ENCODE measurements around the gene CCDC183.
"Not testable (repeated sequence)": the region's sequence is repeated elsewhere in the genome, so short reads cannot be mapped to it uniquely, and the experiment has no call there.

CCDC183 gene

DNA sequence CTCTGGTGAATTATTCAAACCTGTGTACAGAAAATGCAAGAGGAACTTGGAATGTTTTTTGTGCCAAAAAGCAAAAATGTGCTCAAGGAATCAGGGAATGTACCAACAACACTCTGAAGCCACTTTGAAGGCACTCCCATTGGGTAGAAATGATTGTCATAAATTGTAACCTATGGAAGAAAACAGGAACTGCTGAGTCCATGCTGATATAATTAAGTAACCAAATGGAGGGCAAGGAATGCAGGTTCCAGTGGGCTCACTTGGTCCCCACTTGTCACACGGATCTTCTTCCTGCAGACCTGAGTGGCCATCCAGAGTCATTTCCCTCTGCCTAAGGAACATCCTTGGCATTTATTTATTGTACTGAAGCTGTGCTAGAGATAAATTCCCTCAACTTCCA lies 44.9 kb upstream of the CCDC183 start:
- TF ChIP-seq, protein P1, sequence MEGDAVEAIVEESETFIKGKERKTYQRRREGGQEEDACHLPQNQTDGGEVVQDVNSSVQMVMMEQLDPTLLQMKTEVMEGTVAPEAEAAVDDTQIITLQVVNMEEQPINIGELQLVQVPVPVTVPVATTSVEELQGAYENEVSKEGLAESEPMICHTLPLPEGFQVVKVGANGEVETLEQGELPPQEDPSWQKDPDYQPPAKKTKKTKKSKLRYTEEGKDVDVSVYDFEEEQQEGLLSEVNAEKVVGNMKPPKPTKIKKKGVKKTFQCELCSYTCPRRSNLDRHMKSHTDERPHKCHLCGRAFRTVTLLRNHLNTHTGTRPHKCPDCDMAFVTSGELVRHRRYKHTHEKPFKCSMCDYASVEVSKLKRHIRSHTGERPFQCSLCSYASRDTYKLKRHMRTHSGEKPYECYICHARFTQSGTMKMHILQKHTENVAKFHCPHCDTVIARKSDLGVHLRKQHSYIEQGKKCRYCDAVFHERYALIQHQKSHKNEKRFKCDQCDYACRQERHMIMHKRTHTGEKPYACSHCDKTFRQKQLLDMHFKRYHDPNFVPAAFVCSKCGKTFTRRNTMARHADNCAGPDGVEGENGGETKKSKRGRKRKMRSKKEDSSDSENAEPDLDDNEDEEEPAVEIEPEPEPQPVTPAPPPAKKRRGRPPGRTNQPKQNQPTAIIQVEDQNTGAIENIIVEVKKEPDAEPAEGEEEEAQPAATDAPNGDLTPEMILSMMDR (IDR thresholded peaks at IDR 0.05; ENCODE audit: insufficient read depth, missing control alignments) = no peak
- DNase-seq (ENCODE audit: insufficient read length, low spot score) = no peak
- FAIRE-seq = no peak

DNA sequence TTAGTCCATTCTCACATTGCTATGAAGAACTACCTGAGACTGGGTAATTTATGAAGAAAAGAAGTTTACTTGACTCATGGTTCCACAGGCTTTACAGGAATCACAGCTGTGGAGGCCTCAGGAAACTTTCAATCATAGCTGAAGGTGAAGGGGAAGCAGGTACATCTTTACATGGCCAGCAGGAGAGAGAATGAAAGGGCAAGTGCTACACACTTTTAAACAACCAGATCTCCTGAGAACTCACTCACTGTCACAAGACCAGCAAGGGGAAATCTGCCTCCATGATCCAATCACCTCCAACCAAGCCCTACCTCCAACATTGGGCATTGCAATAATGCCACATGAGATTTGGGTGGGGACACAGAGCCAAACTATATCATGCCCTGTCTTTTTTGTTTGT lies 44.3 kb upstream of the CCDC183 start:
- TF ChIP-seq, protein P1 (IDR thresholded peaks at IDR 0.05; ENCODE audit: insufficient read depth, missing control alignments) = no peak
- DNase-seq (ENCODE audit: insufficient read length, low spot score) (no peak), FAIRE-seq (no peak)

DNA sequence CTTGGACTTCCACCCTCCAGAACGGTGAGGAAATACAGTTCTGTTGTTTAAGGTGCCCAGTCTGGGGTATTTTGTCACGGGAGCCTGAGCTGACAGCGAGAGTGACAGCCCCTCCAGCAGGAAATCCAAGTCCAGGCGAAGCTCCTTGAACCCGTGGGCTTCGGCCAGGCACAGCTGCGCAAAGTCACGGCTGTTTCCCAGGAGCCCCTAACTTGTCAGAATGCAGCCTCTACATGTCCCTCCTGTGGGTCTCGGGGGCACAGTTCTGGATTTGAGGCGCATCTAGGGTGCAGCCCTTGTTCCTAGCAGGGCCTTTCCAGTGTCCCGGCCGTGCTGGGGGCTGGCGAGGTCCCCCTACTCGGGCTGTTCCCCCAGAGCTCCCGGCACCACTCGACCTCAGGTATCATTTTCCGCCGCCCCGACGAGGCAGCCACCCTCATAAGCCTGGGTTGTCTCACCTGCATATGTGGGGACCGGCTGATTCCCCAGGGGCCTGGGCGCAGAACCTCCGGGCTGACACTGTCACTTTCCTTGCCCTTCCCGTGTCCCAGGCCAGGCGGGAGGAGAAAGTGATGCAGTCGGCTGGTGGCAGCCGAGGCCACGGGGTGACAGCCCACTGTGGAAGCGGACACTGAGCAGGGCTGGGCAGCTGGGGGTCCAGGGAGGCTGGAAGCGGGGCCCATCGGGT lies 42.6 kb upstream of the CCDC183 start:
- TF ChIP-seq, protein P1 (IDR thresholded peaks at IDR 0.05; ENCODE audit: insufficient read depth, missing control alignments) = no peak

DNA sequence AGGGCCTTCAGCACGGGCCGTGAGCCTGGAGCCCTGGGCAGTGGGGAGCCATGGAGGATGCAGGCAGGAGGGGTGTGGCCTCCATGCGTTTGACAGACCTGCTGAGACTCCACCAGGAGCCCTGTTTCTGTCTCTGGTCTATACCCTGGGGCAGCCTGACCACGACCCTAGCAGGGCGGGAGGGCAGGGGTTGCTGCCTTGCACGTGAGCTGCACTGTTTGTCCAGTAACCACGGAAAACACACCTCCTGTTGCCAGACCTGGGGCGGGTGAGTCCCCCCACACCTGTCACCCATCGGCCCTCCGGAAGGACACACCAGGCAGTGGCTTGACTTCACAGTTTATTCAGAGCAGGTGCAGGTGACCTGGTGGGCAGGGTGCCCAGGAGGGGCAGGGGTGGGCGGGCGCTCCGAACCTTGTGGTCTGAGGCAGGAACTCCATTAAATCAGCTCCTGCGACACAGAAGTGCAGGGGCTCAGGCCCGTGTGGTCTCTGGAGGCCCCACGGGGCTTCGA lies 42.0 kb upstream of the CCDC183 start:
- DNase-seq (ENCODE audit: insufficient read length, low spot score) (no peak), FAIRE-seq (no peak)
- TF ChIP-seq, protein P1 (IDR thresholded peaks at IDR 0.05; ENCODE audit: insufficient read depth, missing control alignments) = no peak

More for the DNA sequence above, 42.6 kb upstream of the CCDC183 start:
- FAIRE-seq (no peak), DNase-seq (ENCODE audit: insufficient read length, low spot score) (no peak)

DNA sequence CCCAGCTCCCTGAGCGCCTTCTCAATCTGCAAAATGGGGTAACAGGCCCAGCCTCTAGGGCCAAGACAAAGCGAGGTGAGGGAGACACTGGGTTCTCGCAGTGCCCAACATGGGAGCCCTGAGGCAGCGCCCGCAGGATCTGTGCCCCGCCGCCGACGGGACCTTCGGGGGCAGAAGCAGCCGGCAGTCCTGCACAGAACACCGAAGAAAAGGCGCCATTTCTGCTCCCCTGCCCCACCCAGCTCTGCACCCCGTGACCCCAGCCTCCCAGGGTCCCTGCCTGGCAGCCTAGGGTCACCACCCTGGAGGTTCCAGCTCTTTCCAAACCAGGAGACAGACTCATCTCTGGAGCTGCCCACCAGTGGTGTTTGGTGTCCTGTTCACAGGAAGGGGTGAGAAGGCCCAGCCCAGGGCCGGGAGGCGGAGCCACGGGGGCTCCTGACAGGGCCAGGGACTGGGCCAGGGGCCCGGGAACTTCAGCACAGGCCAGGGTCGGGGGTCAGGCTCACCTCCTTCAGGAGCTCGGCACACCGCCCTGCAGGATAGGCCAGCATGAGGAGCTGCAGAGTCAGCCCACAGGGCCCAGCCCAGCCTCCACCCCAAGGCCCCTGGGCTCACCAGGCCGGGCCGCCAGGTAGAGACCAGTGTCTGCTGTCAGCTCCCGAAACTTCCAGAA lies 41.4 kb upstream of the CCDC183 start:
- no peak for DNase-seq (ENCODE audit: insufficient read length, low spot score)
- FAIRE-seq = no peak
- TF ChIP-seq, protein P1 (IDR thresholded peaks at IDR 0.05; ENCODE audit: insufficient read depth, missing control alignments) = no peak

DNA sequence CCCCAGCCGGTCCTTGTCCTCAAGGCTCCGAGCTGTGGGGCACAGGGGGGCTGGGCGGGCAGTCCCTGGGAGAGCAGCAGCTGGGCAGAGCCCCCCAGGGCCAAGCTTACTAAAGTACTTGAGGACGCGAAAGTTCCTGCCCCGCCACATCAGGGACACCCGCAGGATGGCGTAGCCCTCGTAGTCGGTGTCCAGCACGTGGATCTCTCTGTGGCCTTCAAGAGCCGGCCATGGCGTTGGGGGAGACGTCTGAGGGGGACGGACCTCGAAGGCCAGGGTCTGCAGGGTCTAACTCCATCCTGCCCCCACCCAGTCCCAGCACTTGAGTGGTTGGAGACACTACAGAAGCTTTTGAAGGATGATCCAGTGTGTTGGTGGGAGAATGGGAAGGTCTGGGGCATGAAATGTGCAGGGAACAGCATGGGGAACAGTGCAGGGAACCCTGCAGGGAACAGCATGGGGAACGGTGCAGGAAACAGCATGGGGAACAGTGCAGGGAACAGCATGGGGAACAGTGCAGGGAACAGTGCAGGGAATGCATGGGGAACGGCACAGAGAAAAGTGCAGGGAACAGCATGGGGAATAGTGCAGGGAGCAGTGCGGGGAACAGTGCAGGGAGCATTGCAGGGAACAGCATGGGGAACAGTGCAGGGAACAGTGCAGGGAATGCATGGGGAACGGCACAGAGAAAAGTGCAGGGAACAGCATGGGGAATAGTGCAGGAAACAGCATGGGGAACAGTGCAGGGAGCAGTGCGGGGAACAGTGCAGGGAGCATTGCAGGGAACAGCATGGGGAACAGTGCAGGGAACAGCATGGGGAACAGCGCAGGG lies 40.6 kb upstream of the CCDC183 start:
- not testable (repeated sequence) for FAIRE-seq; DNase-seq (ENCODE audit: insufficient read length, low spot score)

DNA sequence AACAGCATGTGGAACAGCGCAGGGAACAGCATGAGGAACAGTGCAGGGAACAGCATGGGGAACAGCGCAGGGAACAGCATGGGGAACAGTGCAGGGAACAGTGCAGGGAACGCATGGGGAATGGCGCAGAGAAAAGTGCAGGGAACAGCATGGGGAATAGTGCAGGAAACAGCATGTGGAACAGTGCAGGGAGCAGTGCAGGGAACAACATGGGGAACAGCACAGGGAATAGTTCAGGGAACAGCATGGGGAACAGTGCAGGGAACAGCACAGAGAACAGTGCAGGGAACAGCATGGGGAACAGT lies 40.1 kb upstream of the CCDC183 start:
- TF ChIP-seq, protein P1 (IDR thresholded peaks at IDR 0.05; ENCODE audit: insufficient read depth, missing control alignments) = no peak
- DNase-seq (ENCODE audit: insufficient read length, low spot score) = no peak
- no peak for FAIRE-seq
